B cell (primary cell): ENCODE data around the gene RRAD. TPM values are rescaled to one million over a fixed set of nuclear protein-coding genes. Genes with fewer than 3 reads are reported as not detected.

Source experiments
- polyA plus RNA-seq: library from polyadenylated mRNA; depleted of rRNA; stranded (reverse); fragments of >200 nt; gene quantifications from 2 replicates; pipeline ENCODE4 v1.2.3, GENCODE V29; 2012
- total RNA-seq, 2 donors: library from RNA; stranded (reverse); fragments of 120-200 nt in 1 of 2; gene quantifications; 1 replicate in 1 of 2; 2 replicates in 1 of 2; pipeline versions ENCODE4 v1.2.3 to v1.2.4, GENCODE V29; 2013 to 2022

The RRAD gene
- total and polyA plus RNA-seq, 2 donors (not counting 1 experiment from before 2014, with no cell fraction given): 0.64 to 1.9 TPM

Other genes with a start within 250 kb of the RRAD start
- gene CMTM4, start 228.8 kb downstream of the RRAD start, total RNA-seq: 0.59 and 0.68 TPM in 2 replicates
- gene CMTM4, start 228.8 kb downstream of the RRAD start, polyA plus RNA-seq: 0.06 and 0.37 TPM in 2 replicates
- 109 and 111 TPM in 2 replicates for gene DYNC1LI2, start 173.9 kb downstream of the RRAD start, total RNA-seq
- 33.9 and 78.3 TPM in 2 replicates for gene DYNC1LI2, start 173.9 kb downstream of the RRAD start, polyA plus RNA-seq
- 0.71 TPM in 1 of 2 replicates, not detected in the other for gene TERB1, start 124.0 kb downstream of the RRAD start, total RNA-seq
- not detected in 2 replicates for gene TERB1, start 124.0 kb downstream of the RRAD start, polyA plus RNA-seq
- gene NAE1, start 94.6 kb downstream of the RRAD start, total RNA-seq: 57.6 and 62.5 TPM in 2 replicates
- 19.3 and 28.5 TPM in 2 replicates for gene NAE1, start 94.6 kb downstream of the RRAD start, polyA plus RNA-seq
- gene CA7, start 81.1 kb downstream of the RRAD start, total RNA-seq: not detected in 2 replicates
- not detected in 2 replicates for gene CA7, start 81.1 kb downstream of the RRAD start, polyA plus RNA-seq
- 15.0 and 18.7 TPM in 2 replicates for gene PDP2, start 45.0 kb downstream of the RRAD start, total RNA-seq
- gene PDP2, start 45.0 kb downstream of the RRAD start, polyA plus RNA-seq: 1.9 and 2.7 TPM in 2 replicates
- gene CDH16, start 6.7 kb downstream of the RRAD start, total RNA-seq: not detected in 2 replicates
- gene CDH16, start 6.7 kb downstream of the RRAD start, polyA plus RNA-seq: not detected in 2 replicates
- 55.4 and 60.6 TPM in 2 replicates for gene CIAO2B, start 8.9 kb upstream of the RRAD start, total RNA-seq
- gene CIAO2B, start 8.9 kb upstream of the RRAD start, polyA plus RNA-seq: 139 and 159 TPM in 2 replicates
- gene CES2, start 10.0 kb upstream of the RRAD start, total RNA-seq: 39.4 and 47.8 TPM in 2 replicates
- 23.5 and 24.4 TPM in 2 replicates for gene CES2, start 10.0 kb upstream of the RRAD start, polyA plus RNA-seq
- 0.32 and 0.42 TPM in 2 replicates for gene CES3, start 35.7 kb upstream of the RRAD start, total RNA-seq
- 0.25 and 1.1 TPM in 2 replicates for gene CES3, start 35.7 kb upstream of the RRAD start, polyA plus RNA-seq
- 8.4 and 10.4 TPM in 2 replicates for gene CES4A, start 63.1 kb upstream of the RRAD start, total RNA-seq
- gene CES4A, start 63.1 kb upstream of the RRAD start, polyA plus RNA-seq: 17.3 and 18.9 TPM in 2 replicates
- gene CBFB, start 103.6 kb upstream of the RRAD start, total RNA-seq: 89.0 and 101 TPM in 2 replicates
- gene CBFB, start 103.6 kb upstream of the RRAD start, polyA plus RNA-seq: 19.5 and 43.2 TPM in 2 replicates
- gene PHAF1, start 184.4 kb upstream of the RRAD start, total RNA-seq: 20.7 and 23.0 TPM in 2 replicates
- gene PHAF1, start 184.4 kb upstream of the RRAD start, polyA plus RNA-seq: 18.5 and 18.8 TPM in 2 replicates
- gene B3GNT9, start 225.5 kb upstream of the RRAD start, total RNA-seq: 1.2 and 1.6 TPM in 2 replicates
- 2.4 and 2.5 TPM in 2 replicates for gene B3GNT9, start 225.5 kb upstream of the RRAD start, polyA plus RNA-seq
- 51.9 and 52.4 TPM in 2 replicates for gene TRADD, start 234.4 kb upstream of the RRAD start, total RNA-seq
- 66.9 and 73.5 TPM in 2 replicates for gene TRADD, start 234.4 kb upstream of the RRAD start, polyA plus RNA-seq
- gene FBXL8, start 234.4 kb upstream of the RRAD start, total RNA-seq: 5.1 and 5.8 TPM in 2 replicates
- 16.1 and 20.5 TPM in 2 replicates for gene FBXL8, start 234.4 kb upstream of the RRAD start, polyA plus RNA-seq
- 7.4 and 11.9 TPM in 2 replicates for gene HSF4, start 239.2 kb upstream of the RRAD start, total RNA-seq
- 12.2 and 29.3 TPM in 2 replicates for gene HSF4, start 239.2 kb upstream of the RRAD start, polyA plus RNA-seq
- gene NOL3, start 245.0 kb upstream of the RRAD start, total RNA-seq: 0.66 and 0.96 TPM in 2 replicates
- 0.60 and 2.3 TPM in 2 replicates for gene NOL3, start 245.0 kb upstream of the RRAD start, polyA plus RNA-seq